ENCODE data around the gene MYMK.
A peak's percentile ranks its signal among the peaks of the same experiment; 100 is the strongest.

MYMK gene

GRCh38 chr9:133488686-133489252, 36.0 kb downstream of the MYMK start:
- DNase-seq (ENCODE audit: low read depth in 1 of 2, low spot score in 1 of 2): no peak

- DNase-seq (ENCODE audit: low read depth in 1 of 2, low spot score in 1 of 2): no peak
Measured at GRCh38 chr9:133487331-133487725, 37.4 kb downstream of the MYMK start.

- DNase-seq (ENCODE audit: low read depth in 1 of 2, low spot score in 1 of 2): no peak
Measured at GRCh38 chr9:133485531-133486260, 39.1 kb downstream of the MYMK start.

- DNase-seq (ENCODE audit: low read depth in 1 of 2, low spot score in 1 of 2): no peak
Measured at GRCh38 chr9:133484671-133485437, 39.9 kb downstream of the MYMK start.

- no peak for DNase-seq (ENCODE audit: low read depth in 1 of 2, low spot score in 1 of 2)
Measured at GRCh38 chr9:133483611-133484010, 41.1 kb downstream of the MYMK start.

GRCh38 chr9:133478851-133479711, 45.7 kb downstream of the MYMK start, which contains the start of gene SLC2A6:
Gene SLC2A6, minus strand, starts transcription at chr9:133479099. Its CDS starts 40 bp downstream, at chr9:133479059.
- peak; percentile 59 to 71 for DNase-seq (ENCODE audit: low read depth in 1 of 2, low spot score in 1 of 2)

GRCh38 chr9:133477992-133478850, 46.5 kb downstream of the MYMK start:
- DNase-seq (ENCODE audit: low read depth in 1 of 2, low spot score in 1 of 2): no peak

GRCh38 chr9:133477461-133477860, 47.3 kb downstream of the MYMK start:
- DNase-seq (ENCODE audit: low read depth in 1 of 2, low spot score in 1 of 2): no peak

GRCh38 chr9:133476941-133477340, 47.8 kb downstream of the MYMK start:
- no peak for DNase-seq (ENCODE audit: low read depth in 1 of 2, low spot score in 1 of 2)

GRCh38 chr9:133476036-133476931, 48.5 kb downstream of the MYMK start:
- DNase-seq (ENCODE audit: low read depth in 1 of 2, low spot score in 1 of 2): no peak

GRCh38 chr9:133475292-133476012, 49.3 kb downstream of the MYMK start:
- no peak for DNase-seq (ENCODE audit: low read depth in 1 of 2, low spot score in 1 of 2)

- DNase-seq (ENCODE audit: low read depth in 1 of 2, low spot score in 1 of 2): no peak
Measured at GRCh38 chr9:133474853-133475252, 49.9 kb downstream of the MYMK start.

- no peak for DNase-seq (ENCODE audit: low read depth in 1 of 2, low spot score in 1 of 2)
Measured at GRCh38 chr9:133474215-133474614, 50.5 kb downstream of the MYMK start.

- DNase-seq (ENCODE audit: low read depth in 1 of 2, low spot score in 1 of 2): no peak
Measured at GRCh38 chr9:133473743-133474142, 51.0 kb downstream of the MYMK start.

GRCh38 chr9:133472753-133473378, 51.9 kb downstream of the MYMK start:
- no peak for DNase-seq (ENCODE audit: low read depth in 1 of 2, low spot score in 1 of 2)

- no peak for DNase-seq (ENCODE audit: low read depth in 1 of 2, low spot score in 1 of 2)
Measured at GRCh38 chr9:133472277-133472645, 52.5 kb downstream of the MYMK start.

- no peak for DNase-seq (ENCODE audit: low read depth in 1 of 2, low spot score in 1 of 2)
Measured at GRCh38 chr9:133471551-133472276, 53.0 kb downstream of the MYMK start.
